Panc1 (cell line): ENCODE data around the gene SLC2A2. TPM values are rescaled to one million over a fixed set of nuclear protein-coding genes. Genes with fewer than 3 reads are reported as not detected.

ENCODE experiments used
- ATAC-seq: fragments of 200-7000 bp; cut with Tn5 transposase; 2 replicates; pipeline ENCODE4 v1.9.1; 2020; ENCODE audit warnings: mild to moderate bottlenecking, moderate library complexity
- BruUV-seq: library from RNA; stranded (reverse); fragments of 400-500 nt; replicated peaks from 2 replicates; lab custom pipeline; 2021; lab: Mats Ljungman, UMichigan
- CTCF ChIA-PET: fragments of 300-600 bp; sonication (Branson Sonifier 250); formaldehyde crosslinking; loops from one replicate; lab custom pipeline; 2022; ENCODE audit warnings: antibody characterized with exemption; lab: Charles Lee
- POLR2A ChIA-PET: fragments of 300-600 bp; sonication (Branson Sonifier 250); formaldehyde crosslinking; loops from one replicate; lab custom pipeline; 2022; ENCODE audit warnings: antibody characterized with exemption; lab: Charles Lee
- DNase-seq: peaks from one replicate; pipeline ENCODE4 v3.0.0-alpha.2; 2010; ENCODE audit warnings: low read depth, low spot score
- H3K27ac ChIP-seq: 2 replicates; pipeline ENCODE4 v1.5.1; 2011; ENCODE audit warnings: mild to moderate bottlenecking, low read length, inconsistent platforms
- H3K27me3 ChIP-seq: fragments of 200-500 bp; sonication (Bioruptor generic); 2 replicates; pipeline ENCODE4 v1.6.0; 2014; ENCODE audit warnings: low read length, inconsistent platforms; ENCODE audit not compliant: control insufficient read depth, insufficient read depth
- H3K36me3 ChIP-seq: fragments of 200-500 bp; sonication (Bioruptor generic); 2 replicates; pipeline ENCODE4 v1.5.1; 2014; ENCODE audit warnings: inconsistent platforms, mild to moderate bottlenecking, low read length, moderate library complexity; ENCODE audit not compliant: control insufficient read depth, insufficient read depth
- H3K4me1 ChIP-seq: 2 replicates; pipeline ENCODE4 v1.5.1; 2011; ENCODE audit warnings: inconsistent platforms, mild to moderate bottlenecking, low read length, moderate library complexity; ENCODE audit not compliant: control insufficient read depth, insufficient read depth
- H3K4me3 ChIP-seq, 2 experiments: 2 replicates each; pipeline ENCODE4 v1.5.1; 2011 to 2012; ENCODE audit warnings: low read depth in 2 of 2, low read length in 2 of 2, mild to moderate bottlenecking in 2 of 2, inconsistent platforms in 1 of 2, moderate library complexity in 1 of 2
- H3K9me3 ChIP-seq: fragments of 200-500 bp; sonication (Bioruptor generic); 2 replicates; pipeline ENCODE4 v1.5.1; 2014; ENCODE audit warnings: low read depth, mild to moderate bottlenecking, inconsistent platforms, low read length, moderate library complexity; ENCODE audit not compliant: control insufficient read depth, insufficient read depth
- CTCF ChIP-seq: fragments of 450-650 bp; IDR thresholded peaks from 2 replicates; pipeline ENCODE4 v1.5.1; 2017; ENCODE audit warnings: mild to moderate bottlenecking
- POLR2AphosphoS5 ChIP-seq: IDR thresholded peaks from 2 replicates; pipeline ENCODE4 v1.6.1; 2012; ENCODE audit warnings: mild to moderate bottlenecking, low read depth, low read length, moderate library complexity
- REST ChIP-seq, 2 experiments: IDR thresholded peaks; 2 replicates each; pipeline ENCODE4 v1.6.1; 2011 to 2012; ENCODE audit warnings: low read depth in 2 of 2, control low read depth in 1 of 2, low read length in 1 of 2, mild to moderate bottlenecking in 1 of 2, moderate library complexity in 1 of 2; ENCODE audit not compliant: insufficient read depth in 1 of 2
- SIN3A ChIP-seq: IDR thresholded peaks from 2 replicates; pipeline ENCODE4 v1.6.1; 2012; ENCODE audit warnings: low read depth, mild to moderate bottlenecking, low read length, moderate library complexity, borderline replicate concordance; ENCODE audit not compliant: insufficient read depth
- TCF7L2 ChIP-seq: IDR thresholded peaks from 2 replicates; pipeline ENCODE4 v1.6.1; 2011; ENCODE audit warnings: mild to moderate bottlenecking, low read depth, low read length, inconsistent platforms
- in situ Hi-C: cut with HindIII; loops from 2 replicates; pipeline ENCODE4 v1.10.0; 2016; ENCODE audit warnings: low sequenced_read_pairs, low pct_unique_long_range_greater_than_20kb
- intact Hi-C: fragments of 100-400 bp; cut with micrococcal nuclease; formaldehyde crosslinking; loops from one replicate; pipeline ENCODE4 v1.10.0; 2022; ENCODE audit not compliant: unreplicated experiment
- total RNA-seq: library from RNA; stranded (reverse); gene quantifications from one replicate; pipeline ENCODE4 v1.2.1, GENCODE V29; 2021; ENCODE audit not compliant: unreplicated experiment

The SLC2A2 gene
- total RNA-seq, 1 experiment from 2014 or later = 0.13 TPM

GRCh38 chr3:171061749-171062148, 35.2 kb upstream of the SLC2A2 start:
- in situ Hi-C loops = no loop called here
- CTCF ChIA-PET = no interaction called here

GRCh38 chr3:171059978-171060377, 33.5 kb upstream of the SLC2A2 start:
- no peaks in the 10 kb centered on the region for H3K9me3 ChIP-seq
- no peak for DNase-seq
- H3K4me3 ChIP-seq = no peak overlapping the region
- H3K36me3 ChIP-seq = no peaks in the 10 kb centered on the region
- no peak for ATAC-seq
- H3K27me3 ChIP-seq = peaks cover 5% of the 10 kb centered on the region; the same call in 1 of the 2 replicates
- TF ChIP-seq REST (IDR thresholded peaks at IDR 0.05; ENCODE audit: insufficient read depth in 1 of 2, low read depth in 2 of 2, low read length in 1 of 2) (no peak), SIN3A (no peak), CTCF (no peak), POLR2AphosphoS5 (no peak), TCF7L2 (no peak)
- peaks cover 3% of the 10 kb centered on the region; the same call in 1 of the 2 replicates for H3K4me1 ChIP-seq
- BruUV-seq = no TSS peak
- POLR2A ChIA-PET = no interaction called here
- intact Hi-C loops (no loop called here), in situ Hi-C loops (no loop called here)
- CTCF ChIA-PET = no interaction called here
- no peak overlapping the region for H3K27ac ChIP-seq

More at GRCh38 chr3:171061749-171062148, 35.2 kb upstream of the SLC2A2 start:
- peaks cover 5% of the 10 kb centered on the region; the same call in 1 of the 2 replicates for H3K27me3 ChIP-seq
- H3K9me3 ChIP-seq = no peaks in the 10 kb centered on the region
- intact Hi-C loops = no loop called here
- no peaks in the 10 kb centered on the region for H3K4me1 ChIP-seq
- H3K27ac ChIP-seq = no peak overlapping the region
- POLR2A ChIA-PET = no interaction called here
- ATAC-seq (no peak), DNase-seq (no peak)
- TF ChIP-seq CTCF (no peak), POLR2AphosphoS5 (no peak), TCF7L2 (no peak), SIN3A (no peak), REST (IDR thresholded peaks at IDR 0.05; ENCODE audit: insufficient read depth in 1 of 2, low read depth in 2 of 2, low read length in 1 of 2) (no peak)
- no peak overlapping the region for H3K4me3 ChIP-seq
- no peaks in the 10 kb centered on the region for H3K36me3 ChIP-seq
- BruUV-seq = no TSS peak
